ENCODE measurements around the gene TRAPPC12.

TRAPPC12 gene

DNA sequence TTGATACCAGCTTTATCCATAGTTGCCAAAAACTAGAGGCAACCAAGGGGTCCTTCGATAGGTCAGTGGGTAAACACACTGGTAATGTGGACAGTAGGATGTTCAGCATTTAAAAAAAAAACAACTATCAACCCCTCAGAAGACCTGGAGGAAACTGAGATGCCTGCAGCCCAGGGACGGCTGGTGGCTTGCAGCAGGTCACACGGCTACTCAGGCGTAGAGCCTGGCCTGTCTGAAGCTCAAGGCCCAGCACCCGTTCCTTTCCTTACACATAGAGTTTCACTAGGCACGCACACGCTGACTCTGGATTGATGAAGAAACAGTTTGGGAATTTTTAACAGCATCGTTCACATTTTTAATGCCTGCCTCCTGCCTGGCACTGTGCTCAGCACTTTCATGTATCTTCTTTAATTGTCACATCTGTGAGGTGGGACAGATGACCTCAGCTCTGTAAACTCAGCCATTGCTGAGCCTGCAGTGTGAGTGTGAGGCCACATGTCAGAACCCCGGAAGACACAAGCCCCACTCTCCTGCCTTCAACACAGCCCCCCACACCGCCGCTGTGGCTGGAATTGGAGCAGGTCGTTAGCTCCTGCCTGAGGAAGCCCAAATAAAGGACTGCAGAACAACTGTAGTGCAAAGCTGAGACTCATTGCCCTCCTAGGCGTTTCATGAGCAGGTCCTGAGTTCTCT, 40.7 kb downstream of the TRAPPC12 start:
- H3K27me3 ChIP-seq (ENCODE audit: insufficient read depth, insufficient read length): no peaks in the 10 kb centered on the region
- H3K4me1 ChIP-seq (ENCODE audit: insufficient read depth, insufficient read length): peaks cover 2% of the 10 kb centered on the region
- no peak overlapping the region for H3K9ac ChIP-seq (ENCODE audit: insufficient read length, low read depth)
- H3K36me3 ChIP-seq (ENCODE audit: insufficient read depth, insufficient read length, low read length): peaks cover 56% of the 10 kb centered on the region
- H3K4me3 ChIP-seq (ENCODE audit: insufficient read length, low read depth): no peak overlapping the region
- DNase-seq (ENCODE audit: low read depth, low spot score): no peak
- no peak for TF ChIP-seq SUZ12 (IDR thresholded peaks at IDR 0.05; ENCODE audit: extremely low read depth, insufficient read depth, insufficient read length)
- TF ChIP-seq ZNF274 (IDR thresholded peaks at IDR 0.05; ENCODE audit: low read depth, low read length): no peak
- no peak for TF ChIP-seq YY1 (IDR thresholded peaks at IDR 0.05; ENCODE audit: insufficient read depth, insufficient read length)
- H3K9me3 ChIP-seq (ENCODE audit: insufficient read depth, low read length): no peaks in the 10 kb centered on the region

DNA sequence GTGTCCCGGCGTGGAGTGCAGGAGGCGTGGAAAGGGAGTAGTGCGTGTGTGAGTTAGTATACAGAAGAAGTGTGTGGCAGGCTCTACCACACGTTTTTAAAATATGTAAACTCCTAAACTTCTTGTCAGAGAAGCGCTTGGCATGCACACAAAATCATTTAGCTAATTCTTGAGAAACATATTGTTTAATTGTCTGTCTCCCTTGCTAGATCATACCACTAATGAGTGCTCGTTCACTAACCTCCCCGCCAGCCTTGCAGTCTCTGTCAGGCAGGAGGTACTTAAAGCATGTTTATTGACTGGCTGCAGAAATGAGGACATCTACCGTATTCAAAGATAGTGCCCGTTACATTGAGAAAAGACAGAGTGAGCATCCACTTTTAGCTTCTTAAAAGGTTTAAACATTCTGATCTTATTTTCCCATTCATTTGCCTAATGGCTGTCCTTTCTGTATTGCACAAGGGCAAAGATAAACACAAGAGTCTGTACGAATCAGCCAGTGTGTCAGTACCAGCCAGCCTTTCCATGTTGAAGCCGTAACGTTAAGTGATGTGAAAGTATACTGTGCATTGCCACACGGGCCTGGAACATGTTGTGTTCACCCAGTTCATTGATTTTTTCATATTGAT, 41.4 kb downstream of the TRAPPC12 start:
- H3K27me3 ChIP-seq (ENCODE audit: insufficient read depth, insufficient read length): no peaks in the 10 kb centered on the region
- no peak overlapping the region for H3K9ac ChIP-seq (ENCODE audit: insufficient read length, low read depth)
- peaks cover 2% of the 10 kb centered on the region for H3K4me1 ChIP-seq (ENCODE audit: insufficient read depth, insufficient read length)
- H3K4me3 ChIP-seq (ENCODE audit: insufficient read length, low read depth): no peak overlapping the region
- no peak for DNase-seq (ENCODE audit: low read depth, low spot score)
- no peaks in the 10 kb centered on the region for H3K9me3 ChIP-seq (ENCODE audit: insufficient read depth, low read length)
- TF ChIP-seq SUZ12 (IDR thresholded peaks at IDR 0.05; ENCODE audit: extremely low read depth, insufficient read depth, insufficient read length): no peak
- TF ChIP-seq ZNF274 (IDR thresholded peaks at IDR 0.05; ENCODE audit: low read depth, low read length): no peak
- TF ChIP-seq YY1 (IDR thresholded peaks at IDR 0.05; ENCODE audit: insufficient read depth, insufficient read length): no peak
- H3K36me3 ChIP-seq (ENCODE audit: insufficient read depth, insufficient read length, low read length): peaks cover 61% of the 10 kb centered on the region

DNA sequence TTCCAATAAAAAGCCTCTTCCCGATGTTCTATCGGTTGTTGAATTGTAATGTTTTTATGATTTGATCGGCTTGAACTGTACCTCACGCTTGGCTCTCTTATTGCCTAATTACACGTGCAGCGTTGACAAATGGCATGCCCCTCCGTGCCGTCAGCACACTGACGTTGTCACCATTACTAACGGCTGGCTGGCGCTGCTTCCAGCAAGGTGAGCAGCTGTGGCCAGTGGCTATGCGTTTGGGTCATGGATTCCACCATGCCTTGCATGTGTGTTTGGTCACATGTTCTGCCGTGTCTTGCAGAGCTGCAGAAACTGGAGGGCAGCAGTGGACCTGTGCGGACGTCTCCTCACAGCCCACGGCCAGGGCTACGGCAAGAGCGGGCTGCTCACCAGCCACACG, 42.1 kb downstream of the TRAPPC12 start:
- peaks cover 2% of the 10 kb centered on the region for H3K4me1 ChIP-seq (ENCODE audit: insufficient read depth, insufficient read length)
- TF ChIP-seq SUZ12 (IDR thresholded peaks at IDR 0.05; ENCODE audit: extremely low read depth, insufficient read depth, insufficient read length) (no peak), YY1 (IDR thresholded peaks at IDR 0.05; ENCODE audit: insufficient read depth, insufficient read length) (no peak), ZNF274 (IDR thresholded peaks at IDR 0.05; ENCODE audit: low read depth, low read length) (no peak)
- H3K36me3 ChIP-seq (ENCODE audit: insufficient read depth, insufficient read length, low read length): peaks cover 66% of the 10 kb centered on the region
- H3K9ac ChIP-seq (ENCODE audit: insufficient read length, low read depth): no peak overlapping the region
- H3K27me3 ChIP-seq (ENCODE audit: insufficient read depth, insufficient read length): no peaks in the 10 kb centered on the region
- H3K9me3 ChIP-seq (ENCODE audit: insufficient read depth, low read length): no peaks in the 10 kb centered on the region
- H3K4me3 ChIP-seq (ENCODE audit: insufficient read length, low read depth): no peak overlapping the region
- no peak for DNase-seq (ENCODE audit: low read depth, low spot score)

DNA sequence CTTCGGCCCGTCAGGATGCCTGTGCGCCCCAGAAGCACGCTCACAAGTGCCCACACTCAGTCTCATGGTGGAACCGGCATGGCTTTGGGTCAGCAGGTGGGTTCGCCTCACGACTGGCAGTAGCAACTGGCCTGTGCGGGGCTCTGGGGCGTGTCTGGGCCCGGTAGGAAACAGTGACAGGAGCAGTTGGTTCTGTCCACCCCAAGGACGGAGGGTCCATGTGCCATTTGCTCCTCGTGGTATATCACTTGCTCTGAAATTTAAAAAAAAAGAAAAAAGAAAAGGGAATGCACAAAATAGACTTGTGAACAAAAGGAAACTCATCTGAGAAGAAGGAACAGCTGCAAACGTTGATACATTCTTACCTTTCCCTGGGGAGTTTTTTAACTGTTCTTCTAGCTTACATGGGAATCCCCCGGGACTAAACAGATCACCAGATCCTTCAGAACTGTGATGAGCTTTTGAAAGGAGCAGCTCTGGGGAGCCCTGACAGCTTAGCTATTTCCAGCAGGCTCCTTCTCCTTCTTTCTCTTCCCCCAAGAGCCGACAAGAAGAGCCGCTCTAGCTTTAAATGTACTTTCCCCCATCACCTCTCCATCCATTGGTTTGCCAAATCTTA, 42.8 kb downstream of the TRAPPC12 start:
- Histone ChIP-seq H3K9ac (ENCODE audit: insufficient read length, low read depth) (no peak overlapping the region), H3K27me3 (ENCODE audit: insufficient read depth, insufficient read length) (no peaks in the 10 kb centered on the region), H3K36me3 (ENCODE audit: insufficient read depth, insufficient read length, low read length) (peaks cover 73% of the 10 kb centered on the region)

DNA sequence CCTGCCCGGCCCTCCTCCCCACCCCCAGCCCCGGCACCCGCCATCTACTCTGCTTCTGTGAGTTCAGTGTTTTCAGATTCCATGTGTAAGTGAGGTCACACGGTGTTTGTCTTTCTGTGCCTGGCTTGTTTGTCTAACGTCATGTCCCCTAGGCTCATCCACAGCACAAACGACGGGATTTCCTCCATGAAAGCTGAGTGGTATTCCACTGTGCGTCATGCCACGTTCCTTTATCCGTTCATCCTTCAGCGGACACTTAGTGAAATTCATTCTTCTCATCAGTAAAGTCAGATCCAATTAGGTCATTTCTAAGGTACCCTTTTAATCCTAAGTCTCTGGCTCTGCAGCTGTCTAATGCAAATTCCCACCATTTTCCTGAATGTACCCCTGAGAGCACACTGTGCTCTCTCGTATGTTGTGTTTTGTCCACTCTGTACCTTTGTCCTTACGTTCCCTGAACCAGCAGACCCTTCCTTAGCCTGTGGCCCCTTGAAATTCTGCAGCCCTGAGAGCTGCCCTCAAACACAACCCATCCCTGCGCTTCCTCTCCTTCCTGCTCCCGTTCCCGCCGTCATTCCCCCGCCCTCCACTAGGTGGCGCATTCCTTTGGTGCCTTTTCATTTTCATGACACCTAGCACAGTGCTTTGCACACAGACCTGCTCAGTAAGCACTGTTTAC, 44.1 kb downstream of the TRAPPC12 start:
- Histone ChIP-seq H3K9ac (ENCODE audit: insufficient read length, low read depth) (no peak overlapping the region), H3K4me3 (ENCODE audit: insufficient read length, low read depth) (no peak overlapping the region), H3K36me3 (ENCODE audit: insufficient read depth, insufficient read length, low read length) (peaks cover 70% of the 10 kb centered on the region), H3K27me3 (ENCODE audit: insufficient read depth, insufficient read length) (no peaks in the 10 kb centered on the region), H3K4me1 (ENCODE audit: insufficient read depth, insufficient read length) (no peaks in the 10 kb centered on the region), H3K9me3 (ENCODE audit: insufficient read depth, low read length) (no peaks in the 10 kb centered on the region)
- peak; percentile 30 for DNase-seq (ENCODE audit: low read depth, low spot score)
- no peak for TF ChIP-seq YY1 (IDR thresholded peaks at IDR 0.05; ENCODE audit: insufficient read depth, insufficient read length)
- no peak for TF ChIP-seq SUZ12 (IDR thresholded peaks at IDR 0.05; ENCODE audit: extremely low read depth, insufficient read depth, insufficient read length)
- no peak for TF ChIP-seq ZNF274 (IDR thresholded peaks at IDR 0.05; ENCODE audit: low read depth, low read length)

More for the DNA sequence above, 42.8 kb downstream of the TRAPPC12 start:
- no peak for DNase-seq (ENCODE audit: low read depth, low spot score)
- Histone ChIP-seq H3K4me1 (ENCODE audit: insufficient read depth, insufficient read length) (peaks cover 2% of the 10 kb centered on the region), H3K9me3 (ENCODE audit: insufficient read depth, low read length) (no peaks in the 10 kb centered on the region), H3K4me3 (ENCODE audit: insufficient read length, low read depth) (no peak overlapping the region)
- no peak for TF ChIP-seq YY1 (IDR thresholded peaks at IDR 0.05; ENCODE audit: insufficient read depth, insufficient read length)
- TF ChIP-seq ZNF274 (IDR thresholded peaks at IDR 0.05; ENCODE audit: low read depth, low read length): no peak
- TF ChIP-seq SUZ12 (IDR thresholded peaks at IDR 0.05; ENCODE audit: extremely low read depth, insufficient read depth, insufficient read length): no peak

DNA sequence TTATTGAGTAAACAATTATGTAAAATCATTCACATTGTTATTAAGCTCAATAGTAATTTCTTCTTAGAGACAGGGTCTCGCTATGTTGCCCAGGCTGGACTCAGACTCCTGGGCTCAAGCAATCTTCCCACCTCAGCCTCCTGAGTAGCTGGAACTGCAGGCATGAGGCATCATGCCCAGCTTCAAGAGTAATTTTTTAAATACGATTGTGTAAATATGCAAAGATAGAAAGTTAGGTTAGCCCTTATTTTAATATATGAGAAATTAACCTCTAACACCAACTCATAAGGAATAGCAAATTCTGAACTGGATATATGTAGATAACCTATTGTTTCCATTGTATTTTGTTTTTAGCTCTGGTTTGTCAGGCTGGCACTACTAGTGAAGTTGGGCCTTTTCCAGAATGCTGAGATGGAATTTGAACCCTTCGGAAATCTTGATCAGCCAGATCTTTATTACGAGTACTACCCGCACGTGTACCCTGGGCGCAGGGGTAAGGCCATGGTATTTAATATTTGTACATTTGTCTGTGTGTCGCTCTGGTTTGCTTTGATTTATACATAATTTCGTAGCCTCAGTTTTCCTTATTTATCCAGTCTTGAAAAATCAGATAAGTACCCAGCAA, 44.8 kb downstream of the TRAPPC12 start:
- TF ChIP-seq YY1 (IDR thresholded peaks at IDR 0.05; ENCODE audit: insufficient read depth, insufficient read length) (no peak), SUZ12 (IDR thresholded peaks at IDR 0.05; ENCODE audit: extremely low read depth, insufficient read depth, insufficient read length) (no peak), ZNF274 (IDR thresholded peaks at IDR 0.05; ENCODE audit: low read depth, low read length) (no peak)
- Histone ChIP-seq H3K9me3 (ENCODE audit: insufficient read depth, low read length) (no peaks in the 10 kb centered on the region), H3K9ac (ENCODE audit: insufficient read length, low read depth) (no peak overlapping the region), H3K27me3 (ENCODE audit: insufficient read depth, insufficient read length) (no peaks in the 10 kb centered on the region), H3K4me3 (ENCODE audit: insufficient read length, low read depth) (no peak overlapping the region), H3K36me3 (ENCODE audit: insufficient read depth, insufficient read length, low read length) (peaks cover 76% of the 10 kb centered on the region), H3K4me1 (ENCODE audit: insufficient read depth, insufficient read length) (no peaks in the 10 kb centered on the region)
- DNase-seq (ENCODE audit: low read depth, low spot score): no peak
